HepG2 (cell line): ENCODE results near the gene MPV17L2. TPM values are rescaled to one million over a fixed set of nuclear protein-coding genes. Genes with fewer than 3 reads are reported as not detected.

Source experiments
- ARHGAP35 ChIP-seq: sonication (generic); formaldehyde crosslinking; IDR thresholded peaks from 2 replicates; pipeline ENCODE4 v1.9.0; 2022; ENCODE audit warnings: mild to moderate bottlenecking, inconsistent platforms, moderate library complexity, missing genetic modification reagents, borderline replicate concordance
- ARNT2 ChIP-seq: sonication (generic); formaldehyde crosslinking; IDR thresholded peaks from 2 replicates; pipeline ENCODE4 v1.8.0; 2022; ENCODE audit warnings: mild to moderate bottlenecking, low read depth, missing genetic modification reagents, moderate library complexity
- CBX1 ChIP-seq: IDR thresholded peaks from one replicate; pipeline ENCODE4 v1.6.1; 2016; ENCODE audit warnings: antibody characterized with exemption, low read depth
- DMAP1 ChIP-seq: IDR thresholded peaks from 2 replicates; pipeline ENCODE4 v1.6.1; 2016
- DR1 ChIP-seq: sonication (generic); formaldehyde crosslinking; IDR thresholded peaks from 2 replicates; pipeline ENCODE4 v1.8.0; 2021; ENCODE audit warnings: mild to moderate bottlenecking, missing genetic modification reagents, inconsistent platforms
- ERF ChIP-seq: IDR thresholded peaks from 2 replicates; pipeline ENCODE4 v1.6.1; 2018; ENCODE audit warnings: missing biosample characterization, missing genetic modification reagents
- FOXO1 ChIP-seq: sonication (generic); formaldehyde crosslinking; IDR thresholded peaks from 2 replicates; pipeline ENCODE4 v1.4.0; 2020; ENCODE audit warnings: missing genetic modification reagents
- GATAD1 ChIP-seq: IDR thresholded peaks from 2 replicates; pipeline ENCODE4 v1.6.1; 2016; ENCODE audit warnings: missing genetic modification reagents, missing compliant biosample characterization
- HOXA3 ChIP-seq: sonication (generic); formaldehyde crosslinking; IDR thresholded peaks from 2 replicates; pipeline ENCODE4 v1.5.0; 2020; ENCODE audit warnings: missing genetic modification reagents
- KDM1A ChIP-seq: IDR thresholded peaks from 2 replicates; pipeline ENCODE4 v1.6.1; 2016; ENCODE audit warnings: missing compliant biosample characterization
- MZF1 ChIP-seq: sonication (generic); formaldehyde crosslinking; IDR thresholded peaks from 2 replicates; pipeline ENCODE4 v1.8.1; 2023; ENCODE audit warnings: mild to moderate bottlenecking, missing genetic modification reagents, borderline replicate concordance
- PBX3 ChIP-seq: sonication (generic); formaldehyde crosslinking; IDR thresholded peaks from 2 replicates; pipeline ENCODE4 v1.8.1; 2023; ENCODE audit warnings: missing genetic modification reagents, inconsistent platforms, borderline replicate concordance
- PTBP1 ChIP-seq: fragments of 200-400 bp; formaldehyde crosslinking; IDR thresholded peaks from 2 replicates; pipeline ENCODE4 v1.6.1; 2018; ENCODE audit warnings: low read length, low read depth; ENCODE audit not compliant: poor library complexity, severe bottlenecking
- SMARCC2 ChIP-seq: fragments of 450-650 bp; IDR thresholded peaks from 2 replicates; pipeline ENCODE4 v1.6.1; 2017; ENCODE audit warnings: antibody characterized with exemption, mild to moderate bottlenecking
- YEATS2 ChIP-seq: sonication (generic); formaldehyde crosslinking; IDR thresholded peaks from 2 replicates; pipeline ENCODE4 v1.4.0; 2020; ENCODE audit warnings: missing genetic modification reagents, borderline replicate concordance
- ZNF557 ChIP-seq: sonication (generic); formaldehyde crosslinking; IDR thresholded peaks from 2 replicates; pipeline ENCODE4 v1.4.0; 2020; ENCODE audit warnings: missing genetic modification reagents
- ZNF776 ChIP-seq: sonication (generic); formaldehyde crosslinking; IDR thresholded peaks from 2 replicates; pipeline ENCODE4 v1.4.0; 2020; ENCODE audit warnings: mild to moderate bottlenecking, missing genetic modification reagents
- ZNF883 ChIP-seq: sonication (generic); formaldehyde crosslinking; IDR thresholded peaks from 2 replicates; pipeline ENCODE4 v1.5.1; 2020; ENCODE audit warnings: mild to moderate bottlenecking, missing genetic modification reagents; ENCODE audit errors: not compliant biosample characterization
- polyA plus RNA-seq, 8 experiments: library from polyadenylated mRNA; depleted of rRNA in 3 of 8; stranded (reverse) in 7 of 8; unstranded in 1 of 8; fragments of >200 nt; fragmentation: Illumina TruSeq in 4 of 8; extraction: Trizol in 4 of 8; gene quantifications; 2 replicates each; pipeline versions ENCODE4 v1.2.1 to v1.2.3, GENCODE V29; 2011 to 2016; ENCODE audit warnings: low read depth in 4 of 8, missing spikeins in 1 of 8, mixed read lengths in 1 of 8; ENCODE audit not compliant: insufficient read depth in 1 of 8
- total RNA-seq, 5 experiments: library from RNA; depleted of rRNA; stranded (reverse); fragments of >200 nt; fragmentation: Illumina TruSeq; extraction: Trizol; gene quantifications; 2 replicates each; pipeline ENCODE4 v1.2.3, GENCODE V29; 2016; ENCODE audit warnings: low read depth in 1 of 5
- TF ChIP-seq, protein P1 (sequence below): sonication (generic); formaldehyde crosslinking; IDR thresholded peaks from one replicate; pipeline ENCODE4 v1.5.1; 2020; ENCODE audit warnings: mild to moderate bottlenecking, missing genetic modification reagents; ENCODE audit errors: not compliant biosample characterization
- TF ChIP-seq, protein P2 (sequence below): sonication (generic); formaldehyde crosslinking; IDR thresholded peaks from 2 replicates; pipeline ENCODE4 v1.5.0; 2020; ENCODE audit warnings: mild to moderate bottlenecking, missing genetic modification reagents, moderate library complexity

Gene MPV17L2
- total and polyA plus RNA-seq, 2 of the 13 experiments (the other 11 are each of a cell fraction or from before 2014, with no cell fraction given), result 13.6 to 16.7 TPM

DNA sequence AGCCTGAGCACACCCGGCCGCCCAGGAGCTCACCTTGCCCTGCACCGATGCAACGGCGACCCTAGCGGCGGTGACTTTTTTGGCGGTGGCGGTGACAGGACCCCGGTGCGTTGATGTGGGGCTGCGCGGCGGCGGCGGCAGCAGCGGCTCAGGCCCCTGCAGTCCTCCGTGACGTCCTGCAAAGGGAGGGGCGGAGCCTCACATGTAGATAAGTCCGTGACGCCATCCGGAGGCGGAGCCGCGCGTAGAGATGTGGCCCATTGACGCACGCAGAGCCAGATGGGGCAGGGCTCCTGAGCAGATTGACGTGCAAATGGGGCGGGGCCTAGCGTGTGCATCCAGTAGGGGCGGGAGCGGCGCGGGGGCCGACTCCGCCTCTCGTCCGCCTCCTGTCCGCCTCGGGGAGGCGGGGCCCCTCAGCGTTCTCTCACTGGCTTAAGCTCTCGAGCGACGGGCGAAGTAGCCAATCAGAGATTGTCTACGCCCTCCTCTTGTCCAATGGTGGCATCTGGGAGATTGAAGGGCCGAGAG, 10.9 kb downstream of the MPV17L2 start, which contains the start of gene RAB3A (continued):
- TF ChIP-seq, protein P1, sequence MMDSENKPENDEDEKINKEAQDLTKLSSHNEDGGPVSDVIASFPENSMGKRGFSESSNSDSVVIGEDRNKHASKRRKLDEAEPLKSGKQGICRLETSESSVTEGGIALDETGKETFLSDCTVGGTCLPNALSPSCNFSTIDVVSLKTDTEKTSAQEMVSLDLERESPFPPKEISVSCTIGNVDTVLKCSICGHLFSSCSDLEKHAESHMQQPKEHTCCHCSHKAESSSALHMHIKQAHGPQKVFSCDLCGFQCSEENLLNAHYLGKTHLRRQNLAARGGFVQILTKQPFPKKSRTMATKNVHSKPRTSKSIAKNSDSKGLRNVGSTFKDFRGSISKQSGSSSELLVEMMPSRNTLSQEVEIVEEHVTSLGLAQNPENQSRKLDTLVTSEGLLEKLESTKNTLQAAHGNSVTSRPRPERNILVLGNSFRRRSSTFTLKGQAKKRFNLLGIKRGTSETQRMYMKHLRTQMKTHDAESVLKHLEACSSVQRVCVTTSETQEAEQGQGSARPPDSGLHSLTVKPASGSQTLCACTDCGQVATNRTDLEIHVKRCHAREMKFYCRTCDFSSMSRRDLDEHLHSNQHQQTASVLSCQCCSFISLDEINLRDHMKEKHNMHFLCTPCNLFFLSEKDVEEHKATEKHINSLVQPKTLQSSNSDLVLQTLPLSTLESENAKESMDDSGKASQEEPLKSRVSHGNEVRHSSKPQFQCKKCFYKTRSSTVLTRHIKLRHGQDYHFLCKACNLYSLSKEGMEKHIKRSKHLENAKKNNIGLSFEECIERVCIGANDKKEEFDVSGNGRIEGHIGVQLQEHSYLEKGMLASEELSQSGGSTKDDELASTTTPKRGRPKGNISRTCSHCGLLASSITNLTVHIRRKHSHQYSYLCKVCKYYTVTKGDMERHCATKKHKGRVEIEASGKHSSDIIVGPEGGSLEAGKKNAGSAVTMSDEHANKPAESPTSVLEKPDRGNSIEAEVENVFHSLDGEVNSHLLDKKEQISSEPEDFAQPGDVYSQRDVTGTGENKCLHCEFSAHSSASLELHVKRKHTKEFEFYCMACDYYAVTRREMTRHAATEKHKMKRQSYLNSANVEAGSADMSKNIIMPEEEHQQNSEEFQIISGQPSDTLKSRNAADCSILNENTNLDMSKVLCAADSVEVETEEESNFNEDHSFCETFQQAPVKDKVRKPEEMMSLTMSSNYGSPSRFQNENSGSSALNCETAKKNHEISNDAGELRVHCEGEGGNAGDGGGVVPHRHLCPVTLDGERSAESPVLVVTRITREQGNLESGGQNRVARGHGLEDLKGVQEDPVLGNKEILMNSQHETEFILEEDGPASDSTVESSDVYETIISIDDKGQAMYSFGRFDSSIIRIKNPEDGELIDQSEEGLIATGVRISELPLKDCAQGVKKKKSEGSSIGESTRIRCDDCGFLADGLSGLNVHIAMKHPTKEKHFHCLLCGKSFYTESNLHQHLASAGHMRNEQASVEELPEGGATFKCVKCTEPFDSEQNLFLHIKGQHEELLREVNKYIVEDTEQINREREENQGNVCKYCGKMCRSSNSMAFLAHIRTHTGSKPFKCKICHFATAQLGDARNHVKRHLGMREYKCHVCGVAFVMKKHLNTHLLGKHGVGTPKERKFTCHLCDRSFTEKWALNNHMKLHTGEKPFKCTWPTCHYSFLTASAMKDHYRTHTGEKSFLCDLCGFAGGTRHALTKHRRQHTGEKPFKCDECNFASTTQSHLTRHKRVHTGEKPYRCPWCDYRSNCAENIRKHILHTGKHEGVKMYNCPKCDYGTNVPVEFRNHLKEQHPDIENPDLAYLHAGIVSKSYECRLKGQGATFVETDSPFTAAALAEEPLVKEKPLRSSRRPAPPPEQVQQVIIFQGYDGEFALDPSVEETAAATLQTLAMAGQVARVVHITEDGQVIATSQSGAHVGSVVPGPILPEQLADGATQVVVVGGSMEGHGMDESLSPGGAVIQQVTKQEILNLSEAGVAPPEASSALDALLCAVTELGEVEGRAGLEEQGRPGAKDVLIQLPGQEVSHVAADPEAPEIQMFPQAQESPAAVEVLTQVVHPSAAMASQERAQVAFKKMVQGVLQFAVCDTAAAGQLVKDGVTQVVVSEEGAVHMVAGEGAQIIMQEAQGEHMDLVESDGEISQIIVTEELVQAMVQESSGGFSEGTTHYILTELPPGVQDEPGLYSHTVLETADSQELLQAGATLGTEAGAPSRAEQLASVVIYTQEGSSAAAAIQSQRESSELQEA, result no peak
- TF ChIP-seq ARNT2 (no peak), ARHGAP35 (no peak), ERF (peak; percentile 16; the same call in 1 of the 2 replicates), FOXO1 (CRISPR knock-in tag) (no peak), ZNF776 (CRISPR knock-in tag) (no peak), CBX1 (peak; percentile 35), ZNF557 (CRISPR knock-in tag) (no peak), YEATS2 (CRISPR knock-in tag) (0 out of 2 replicates have a peak, but pooled peaks have one; percentile 16), GATAD1 (CRISPR knock-in tag) (no peak), PTBP1 (no peak), HOXA3 (CRISPR knock-in tag) (peak; percentile 54), SMARCC2 (no peak), KDM1A (CRISPR knock-in tag) (no peak), DR1 (CRISPR knock-in tag) (peak; percentile 77), DMAP1 (CRISPR knock-in tag) (no peak), PBX3 (peak; percentile 96), ZNF883 (no peak), MZF1 (CRISPR knock-in tag) (no peak)
- TF ChIP-seq, protein P2, sequence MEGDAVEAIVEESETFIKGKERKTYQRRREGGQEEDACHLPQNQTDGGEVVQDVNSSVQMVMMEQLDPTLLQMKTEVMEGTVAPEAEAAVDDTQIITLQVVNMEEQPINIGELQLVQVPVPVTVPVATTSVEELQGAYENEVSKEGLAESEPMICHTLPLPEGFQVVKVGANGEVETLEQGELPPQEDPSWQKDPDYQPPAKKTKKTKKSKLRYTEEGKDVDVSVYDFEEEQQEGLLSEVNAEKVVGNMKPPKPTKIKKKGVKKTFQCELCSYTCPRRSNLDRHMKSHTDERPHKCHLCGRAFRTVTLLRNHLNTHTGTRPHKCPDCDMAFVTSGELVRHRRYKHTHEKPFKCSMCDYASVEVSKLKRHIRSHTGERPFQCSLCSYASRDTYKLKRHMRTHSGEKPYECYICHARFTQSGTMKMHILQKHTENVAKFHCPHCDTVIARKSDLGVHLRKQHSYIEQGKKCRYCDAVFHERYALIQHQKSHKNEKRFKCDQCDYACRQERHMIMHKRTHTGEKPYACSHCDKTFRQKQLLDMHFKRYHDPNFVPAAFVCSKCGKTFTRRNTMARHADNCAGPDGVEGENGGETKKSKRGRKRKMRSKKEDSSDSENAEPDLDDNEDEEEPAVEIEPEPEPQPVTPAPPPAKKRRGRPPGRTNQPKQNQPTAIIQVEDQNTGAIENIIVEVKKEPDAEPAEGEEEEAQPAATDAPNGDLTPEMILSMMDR (CRISPR knock-in tag), result peak; percentile 36
